NCI-H146 treated with DMSO at 0.1 percent for 48 hours (cell line): ENCODE data around the gene ETAA1.
A peak's percentile ranks its signal among the peaks of the same experiment; 100 is the strongest.

Source experiments
- DNase-seq: peaks from one replicate; lab custom pipeline; 2025; ENCODE audit not compliant: unreplicated experiment; lab: John Stamatoyannopoulos, UW

The ETAA1 gene

DNA sequence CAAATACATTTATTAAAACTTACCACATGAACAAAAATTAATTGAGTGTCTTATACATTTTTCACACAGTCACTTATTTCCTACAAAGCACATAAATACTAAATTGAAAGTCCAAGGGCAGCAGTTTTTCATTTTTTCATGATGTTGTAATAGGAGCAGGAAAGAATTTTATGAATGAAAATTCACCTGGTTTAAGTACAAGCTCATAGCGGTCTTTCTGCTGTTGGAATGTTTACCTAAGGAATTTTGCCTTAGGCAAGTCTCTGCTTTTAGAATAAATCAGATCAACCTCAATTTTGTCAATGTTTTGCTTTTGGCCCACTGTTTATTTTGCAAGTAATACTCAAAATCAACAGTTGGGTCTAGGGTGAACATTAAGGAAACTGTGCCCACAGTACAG, 40.0 kb downstream of the ETAA1 start:
- DNase-seq = peak; percentile 36

DNA sequence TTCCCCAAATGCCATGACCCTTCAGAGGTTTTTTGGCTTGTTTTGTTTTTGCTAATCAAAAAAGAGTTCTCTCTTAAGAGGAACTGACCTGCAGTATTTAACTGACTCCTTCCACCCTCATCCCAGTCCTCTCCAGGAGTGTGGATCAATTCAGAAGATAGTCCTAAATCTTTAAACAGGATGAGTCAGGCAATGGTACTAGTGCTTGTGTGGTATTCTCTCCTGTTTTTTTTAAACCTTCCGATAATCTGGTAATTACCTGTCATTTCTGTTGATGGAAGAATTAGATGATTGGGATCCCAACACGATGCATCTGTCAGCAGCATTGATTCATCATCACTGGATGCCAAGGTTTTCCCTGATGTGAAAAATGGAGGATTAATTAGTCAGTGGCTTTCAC, 41.2 kb downstream of the ETAA1 start:
- no peak for DNase-seq

DNA sequence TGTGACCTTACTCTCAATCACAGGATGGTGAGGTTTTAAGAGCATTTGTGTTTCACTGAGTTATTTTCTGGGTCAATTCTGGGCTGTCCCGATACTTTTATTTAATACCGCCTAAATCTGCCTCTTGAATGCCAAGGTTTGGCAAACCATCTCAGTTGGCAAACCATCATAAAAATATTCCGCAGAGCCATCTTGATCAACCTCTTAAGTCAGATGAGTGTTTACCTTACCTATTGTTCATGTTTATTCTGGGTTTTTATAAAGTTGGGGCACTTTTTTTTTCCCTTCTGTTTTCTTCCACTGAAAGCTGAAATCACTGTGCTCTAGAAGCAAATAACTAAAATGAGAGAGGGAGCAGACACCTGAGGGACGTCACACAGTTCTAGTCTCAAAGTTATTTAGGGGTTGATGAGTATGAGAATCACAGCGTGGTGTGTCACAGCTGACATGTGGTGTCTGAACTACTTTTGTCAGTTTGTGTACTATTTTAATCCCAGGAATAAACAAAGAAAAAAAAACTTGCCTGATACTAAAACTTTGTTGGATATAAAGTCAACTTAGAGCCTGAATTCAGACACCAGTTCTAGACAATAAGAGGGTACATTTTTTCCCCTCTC, 48.6 kb downstream of the ETAA1 start:
- DNase-seq = no peak

DNA sequence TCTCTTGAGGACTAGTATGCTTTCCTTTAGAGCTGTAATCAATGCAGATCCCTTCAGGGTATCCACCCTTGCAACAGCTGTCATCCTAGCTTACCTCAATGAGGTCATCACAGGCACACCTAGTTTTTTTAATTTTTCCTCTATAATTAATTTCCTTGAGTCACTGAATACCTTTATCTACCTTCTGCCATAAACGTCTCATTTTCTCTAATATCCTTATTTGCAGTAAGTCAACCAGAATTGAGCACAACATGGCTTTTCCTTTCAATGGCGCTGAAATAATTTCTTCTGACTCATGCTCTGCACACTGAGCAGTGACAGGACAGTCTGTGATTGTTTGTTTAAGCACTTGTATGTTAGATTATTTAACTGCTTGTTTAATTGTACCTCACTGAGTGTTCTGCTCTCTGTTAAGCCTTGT, 49.4 kb downstream of the ETAA1 start:
- DNase-seq = peak; percentile 96

DNA sequence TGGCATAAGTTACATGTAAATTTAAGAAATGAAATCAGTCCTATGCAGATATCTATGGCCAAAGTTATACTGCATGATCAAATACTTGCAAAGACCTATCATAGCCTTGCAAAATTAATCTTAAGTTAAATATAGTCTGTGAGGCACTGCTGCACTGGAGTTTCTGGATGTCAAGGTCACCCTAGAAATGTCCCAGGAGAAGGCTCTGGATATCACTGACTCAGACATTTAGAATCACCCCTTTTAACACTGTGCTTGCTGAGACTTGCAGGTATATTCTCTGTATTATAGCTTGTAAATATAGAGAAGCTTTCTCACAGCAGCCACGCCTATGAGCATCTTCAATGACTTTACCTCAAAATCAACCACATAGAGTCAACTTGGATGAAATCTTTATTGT, 51.5 kb downstream of the ETAA1 start:
- no peak for DNase-seq

DNA sequence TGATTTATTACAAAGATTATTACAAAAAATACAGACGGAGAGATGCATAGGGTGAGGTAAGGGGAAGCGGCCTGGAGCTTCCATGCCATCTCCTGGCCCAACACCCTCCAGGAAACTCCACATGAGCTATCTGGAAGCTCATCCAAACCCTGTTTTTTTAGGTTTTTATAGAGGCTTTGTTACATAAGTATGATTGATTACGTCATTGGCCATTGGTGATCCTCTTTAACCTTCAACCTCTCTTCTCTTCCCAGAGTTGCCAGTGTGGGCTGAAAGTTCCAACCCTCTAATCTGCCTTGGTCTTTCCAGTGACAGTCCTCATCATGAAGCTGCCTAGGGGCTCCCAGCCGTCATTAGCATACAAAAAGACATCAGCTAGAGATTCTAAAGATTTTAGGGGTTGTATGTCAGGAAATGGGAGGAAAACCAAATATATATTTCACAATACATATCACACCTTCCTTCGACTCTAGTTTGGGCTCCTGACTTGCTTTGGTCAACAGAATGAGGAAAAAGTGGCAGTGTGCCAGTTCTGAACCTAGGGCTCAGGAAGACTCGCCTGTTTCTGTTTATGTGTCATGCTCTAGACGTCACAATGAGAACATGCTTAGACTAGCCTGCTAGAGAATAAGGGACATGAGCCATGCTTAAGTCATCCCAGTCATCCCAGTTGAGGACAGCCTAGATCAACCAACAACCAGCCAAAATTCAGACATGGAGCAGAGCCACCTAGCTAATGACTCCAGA, 54.1 kb downstream of the ETAA1 start:
- no peak for DNase-seq

DNA sequence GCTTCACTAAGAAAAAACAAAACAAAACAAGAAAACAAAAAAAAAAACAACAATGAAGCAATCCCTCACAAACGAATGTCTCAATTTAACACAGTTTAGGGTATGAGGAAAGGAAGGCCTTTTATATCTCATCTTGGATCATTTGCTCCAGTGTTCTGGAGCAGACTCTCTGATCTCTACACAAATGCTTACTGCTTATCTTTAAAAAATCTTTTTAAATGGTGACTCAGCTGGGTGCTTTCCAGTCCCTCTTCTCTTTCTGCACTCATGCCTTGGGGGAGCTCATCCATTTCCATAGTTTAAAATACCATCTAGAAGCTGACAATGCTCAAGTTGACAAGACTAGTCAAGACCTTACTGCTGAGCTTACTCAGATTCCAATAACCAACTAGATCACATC, 56.2 kb downstream of the ETAA1 start:
- no peak for DNase-seq

DNA sequence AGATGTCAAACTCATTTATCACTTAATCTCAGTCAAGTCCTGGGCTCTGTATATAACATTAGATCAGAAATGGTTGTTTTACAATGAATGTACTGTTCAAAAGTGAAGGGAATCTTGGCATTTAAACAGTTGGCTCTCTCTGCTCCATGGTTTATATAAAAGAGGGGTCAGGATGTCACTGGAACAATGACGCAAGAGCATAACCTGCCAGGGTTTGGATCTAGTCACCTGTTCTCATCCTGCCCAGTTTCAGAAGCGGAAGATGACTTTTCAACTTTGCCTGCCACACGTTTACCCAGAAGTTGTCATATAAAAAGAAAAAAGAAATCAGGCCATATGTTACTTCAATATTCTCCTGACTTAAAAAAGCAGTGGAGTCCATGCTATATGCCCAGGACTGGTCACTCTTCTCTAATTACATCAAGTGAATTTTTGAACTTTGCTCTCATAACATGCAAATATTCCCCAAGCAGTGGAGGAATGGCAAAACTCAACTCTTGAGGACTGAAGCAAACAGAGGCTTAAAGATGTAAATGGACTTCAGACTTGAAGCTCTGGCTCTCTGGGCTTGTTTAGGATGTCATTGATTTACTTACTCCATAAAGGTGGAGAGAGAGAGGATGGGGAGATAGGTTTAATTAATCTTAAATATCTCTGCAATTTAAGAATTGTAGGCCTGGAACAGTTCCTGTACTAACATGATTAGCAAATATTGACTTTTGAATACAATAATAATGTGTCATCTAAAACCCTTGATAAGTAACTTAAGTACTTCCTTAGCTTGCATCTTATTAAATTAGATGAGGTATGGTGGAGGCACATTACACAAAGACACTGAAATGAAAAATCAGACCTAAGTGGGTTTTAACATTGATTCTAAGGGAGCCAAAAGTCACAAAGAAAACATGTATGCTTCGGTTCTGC, 58.3 kb downstream of the ETAA1 start:
- DNase-seq = peak; percentile 37

DNA sequence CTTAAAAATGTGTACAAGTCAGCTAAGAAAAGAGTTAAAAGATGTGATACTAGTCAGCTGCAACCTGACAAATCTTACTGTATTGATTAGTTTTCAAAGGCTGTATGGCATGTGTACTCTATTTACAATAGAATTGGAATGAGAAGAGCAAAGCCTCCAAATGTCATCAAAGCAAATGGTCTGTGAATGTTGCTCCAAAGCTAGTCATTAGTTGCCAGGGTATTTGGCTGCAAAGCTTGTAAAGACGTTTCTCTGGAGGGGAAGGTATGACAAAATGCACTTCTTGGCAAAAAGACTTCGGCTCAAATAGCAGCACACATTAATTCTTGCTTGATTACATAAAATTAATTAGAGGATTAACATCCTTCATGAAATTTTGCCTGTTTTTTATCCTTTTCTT, 59.3 kb downstream of the ETAA1 start:
- peak; percentile 31 for DNase-seq

DNA sequence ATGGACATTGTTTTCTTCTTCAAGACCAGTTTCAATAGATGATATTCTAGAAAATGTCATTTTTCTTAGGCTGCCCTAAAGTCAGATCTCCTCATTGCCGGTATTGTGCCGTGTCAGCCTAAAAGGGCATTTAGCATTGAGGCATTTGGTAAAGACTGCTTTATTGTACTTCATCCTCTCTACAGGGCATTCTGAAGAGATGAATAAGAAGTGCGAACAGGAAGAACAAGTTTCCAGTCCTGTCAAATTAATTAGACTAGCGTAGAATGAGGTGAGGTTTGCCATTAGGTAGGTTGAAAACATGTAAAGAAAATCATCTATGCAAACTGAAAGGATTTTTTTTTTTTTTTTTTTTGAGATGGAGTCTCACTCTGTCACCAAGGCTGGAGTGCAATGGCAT, 60.6 kb downstream of the ETAA1 start:
- no peak for DNase-seq

DNA sequence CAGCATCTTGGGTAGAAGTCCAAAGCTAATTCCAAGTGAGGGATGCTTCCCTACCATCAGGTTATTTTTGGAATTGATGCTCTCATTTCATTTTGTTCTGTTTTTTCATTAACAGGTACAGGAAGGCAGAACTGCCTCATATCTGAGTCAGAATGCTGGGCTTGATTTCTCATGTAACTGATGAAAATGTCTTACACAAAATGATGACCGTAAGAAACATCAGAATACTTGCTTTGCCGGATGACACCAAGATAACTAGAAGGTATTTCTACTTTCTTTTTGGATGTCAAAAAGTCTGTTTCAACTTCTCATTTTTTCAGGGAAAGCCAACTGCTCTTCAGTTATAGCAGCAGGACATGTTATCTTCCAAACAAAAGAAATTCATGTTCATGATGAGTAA, 62.6 kb downstream of the ETAA1 start:
- no peak for DNase-seq
